ENCODE data around the gene RTBDN.

RTBDN gene

GRCh38 chr19:12788682-12789097, 45.7 kb downstream of the RTBDN start:
- TF ChIP-seq CTCF (IDR thresholded peaks at IDR 0.05; ENCODE audit: low read depth, low read length, missing control alignments), result no peak
- in situ Hi-C loops (cut with HindIII; ENCODE audit: low sequenced_read_pairs), result no loop called here
- DNase-seq (ENCODE audit: low read depth), result no peak
- H3K4me3 ChIP-seq (ENCODE audit: low read depth, low read length), result no peak overlapping the region

GRCh38 chr19:12788042-12788681, 46.2 kb downstream of the RTBDN start:
- TF ChIP-seq CTCF (IDR thresholded peaks at IDR 0.05; ENCODE audit: low read depth, low read length, missing control alignments), result no peak
- DNase-seq (ENCODE audit: low read depth), result no peak
- in situ Hi-C loops (cut with HindIII; ENCODE audit: low sequenced_read_pairs), result no loop called here
- H3K4me3 ChIP-seq (ENCODE audit: low read depth, low read length), result no peak overlapping the region

- in situ Hi-C loops (cut with HindIII; ENCODE audit: low sequenced_read_pairs), result no loop called here
- H3K4me3 ChIP-seq (ENCODE audit: low read depth, low read length), result no peak overlapping the region
- no peak for TF ChIP-seq CTCF (IDR thresholded peaks at IDR 0.05; ENCODE audit: low read depth, low read length, missing control alignments)
- DNase-seq (ENCODE audit: low read depth), result no peak
Measured at GRCh38 chr19:12787458-12787857, 46.9 kb downstream of the RTBDN start.

- no peak for TF ChIP-seq CTCF (IDR thresholded peaks at IDR 0.05; ENCODE audit: low read depth, low read length, missing control alignments)
- in situ Hi-C loops (cut with HindIII; ENCODE audit: low sequenced_read_pairs), result no loop called here
- DNase-seq (ENCODE audit: low read depth), result no peak
- H3K4me3 ChIP-seq (ENCODE audit: low read depth, low read length), result no peak overlapping the region
Measured at GRCh38 chr19:12786952-12787351, 47.4 kb downstream of the RTBDN start.

- DNase-seq (ENCODE audit: low read depth), result no peak
- TF ChIP-seq CTCF (IDR thresholded peaks at IDR 0.05; ENCODE audit: low read depth, low read length, missing control alignments), result no peak
- in situ Hi-C loops (cut with HindIII; ENCODE audit: low sequenced_read_pairs), result no loop called here
- no peak overlapping the region for H3K4me3 ChIP-seq (ENCODE audit: low read depth, low read length)
Measured at GRCh38 chr19:12786141-12786870, 48.1 kb downstream of the RTBDN start.

- no peak overlapping the region for H3K4me3 ChIP-seq (ENCODE audit: low read depth, low read length)
- DNase-seq (ENCODE audit: low read depth), result no peak
- in situ Hi-C loops (cut with HindIII; ENCODE audit: low sequenced_read_pairs), result no loop called here
- TF ChIP-seq CTCF (IDR thresholded peaks at IDR 0.05; ENCODE audit: low read depth, low read length, missing control alignments), result no peak
Measured at GRCh38 chr19:12785431-12786031, 48.8 kb downstream of the RTBDN start.

Measured in astrocyte of the cerebellum (primary cell).